Measurements from ENCODE around the gene PRX. TPM values are rescaled to one million over a fixed set of nuclear protein-coding genes. Genes with fewer than 3 reads are reported as not detected.

PRX gene, protein sequence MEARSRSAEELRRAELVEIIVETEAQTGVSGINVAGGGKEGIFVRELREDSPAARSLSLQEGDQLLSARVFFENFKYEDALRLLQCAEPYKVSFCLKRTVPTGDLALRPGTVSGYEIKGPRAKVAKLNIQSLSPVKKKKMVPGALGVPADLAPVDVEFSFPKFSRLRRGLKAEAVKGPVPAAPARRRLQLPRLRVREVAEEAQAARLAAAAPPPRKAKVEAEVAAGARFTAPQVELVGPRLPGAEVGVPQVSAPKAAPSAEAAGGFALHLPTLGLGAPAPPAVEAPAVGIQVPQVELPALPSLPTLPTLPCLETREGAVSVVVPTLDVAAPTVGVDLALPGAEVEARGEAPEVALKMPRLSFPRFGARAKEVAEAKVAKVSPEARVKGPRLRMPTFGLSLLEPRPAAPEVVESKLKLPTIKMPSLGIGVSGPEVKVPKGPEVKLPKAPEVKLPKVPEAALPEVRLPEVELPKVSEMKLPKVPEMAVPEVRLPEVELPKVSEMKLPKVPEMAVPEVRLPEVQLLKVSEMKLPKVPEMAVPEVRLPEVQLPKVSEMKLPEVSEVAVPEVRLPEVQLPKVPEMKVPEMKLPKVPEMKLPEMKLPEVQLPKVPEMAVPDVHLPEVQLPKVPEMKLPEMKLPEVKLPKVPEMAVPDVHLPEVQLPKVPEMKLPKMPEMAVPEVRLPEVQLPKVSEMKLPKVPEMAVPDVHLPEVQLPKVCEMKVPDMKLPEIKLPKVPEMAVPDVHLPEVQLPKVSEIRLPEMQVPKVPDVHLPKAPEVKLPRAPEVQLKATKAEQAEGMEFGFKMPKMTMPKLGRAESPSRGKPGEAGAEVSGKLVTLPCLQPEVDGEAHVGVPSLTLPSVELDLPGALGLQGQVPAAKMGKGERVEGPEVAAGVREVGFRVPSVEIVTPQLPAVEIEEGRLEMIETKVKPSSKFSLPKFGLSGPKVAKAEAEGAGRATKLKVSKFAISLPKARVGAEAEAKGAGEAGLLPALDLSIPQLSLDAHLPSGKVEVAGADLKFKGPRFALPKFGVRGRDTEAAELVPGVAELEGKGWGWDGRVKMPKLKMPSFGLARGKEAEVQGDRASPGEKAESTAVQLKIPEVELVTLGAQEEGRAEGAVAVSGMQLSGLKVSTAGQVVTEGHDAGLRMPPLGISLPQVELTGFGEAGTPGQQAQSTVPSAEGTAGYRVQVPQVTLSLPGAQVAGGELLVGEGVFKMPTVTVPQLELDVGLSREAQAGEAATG (N-terminal part only)
- total RNA-seq, result 0.81 and 1.1 TPM in 2 replicates

DNA sequence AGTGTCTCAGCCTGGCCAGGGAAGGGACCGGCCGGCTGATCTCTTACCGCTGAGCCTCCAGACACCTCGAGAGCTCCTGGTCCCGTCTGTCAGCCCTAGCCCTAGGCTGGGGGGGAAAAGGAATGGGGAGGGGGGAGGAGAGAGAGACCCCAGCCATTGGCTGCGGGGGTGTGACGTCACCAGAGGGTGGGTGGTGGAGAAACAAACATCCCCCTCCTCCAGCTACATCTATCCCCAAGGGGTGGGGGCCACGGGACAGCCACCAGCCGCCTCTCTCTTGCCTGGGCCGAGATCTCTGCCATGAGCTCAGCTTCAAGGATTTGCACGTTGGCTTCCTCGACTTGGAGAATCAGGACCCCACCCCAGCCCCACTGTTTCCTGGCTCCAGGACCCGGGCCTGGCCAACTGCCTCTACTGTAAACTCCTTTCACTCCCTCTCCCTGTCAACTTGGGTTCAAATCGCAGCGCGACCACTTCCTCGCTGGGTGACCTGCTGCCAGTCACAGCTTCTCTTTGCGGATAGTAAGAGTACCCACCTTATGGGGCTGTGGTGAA is at the start of gene PRX:
TSS of gene PRX (minus strand) at position 88 of the 555 bp plus-strand sequence. CDS start 5,446 bp downstream, outside the sequence.

GRCh38 chr19:40444000-40444824 is 31.0 kb upstream of the PRX start, which contains the start of gene SERTAD3:
TSS of gene SERTAD3 (minus strand) at chr19:40444335. CDS start at chr19:40442080, 2,255 bp downstream.

GRCh38 chr19:40425450-40426287 is 12.5 kb upstream of the PRX start, which contains the start of gene SERTAD1:
TSS of gene SERTAD1 (minus strand) at chr19:40425992. CDS start at chr19:40423546, 2,446 bp downstream.

DNA sequence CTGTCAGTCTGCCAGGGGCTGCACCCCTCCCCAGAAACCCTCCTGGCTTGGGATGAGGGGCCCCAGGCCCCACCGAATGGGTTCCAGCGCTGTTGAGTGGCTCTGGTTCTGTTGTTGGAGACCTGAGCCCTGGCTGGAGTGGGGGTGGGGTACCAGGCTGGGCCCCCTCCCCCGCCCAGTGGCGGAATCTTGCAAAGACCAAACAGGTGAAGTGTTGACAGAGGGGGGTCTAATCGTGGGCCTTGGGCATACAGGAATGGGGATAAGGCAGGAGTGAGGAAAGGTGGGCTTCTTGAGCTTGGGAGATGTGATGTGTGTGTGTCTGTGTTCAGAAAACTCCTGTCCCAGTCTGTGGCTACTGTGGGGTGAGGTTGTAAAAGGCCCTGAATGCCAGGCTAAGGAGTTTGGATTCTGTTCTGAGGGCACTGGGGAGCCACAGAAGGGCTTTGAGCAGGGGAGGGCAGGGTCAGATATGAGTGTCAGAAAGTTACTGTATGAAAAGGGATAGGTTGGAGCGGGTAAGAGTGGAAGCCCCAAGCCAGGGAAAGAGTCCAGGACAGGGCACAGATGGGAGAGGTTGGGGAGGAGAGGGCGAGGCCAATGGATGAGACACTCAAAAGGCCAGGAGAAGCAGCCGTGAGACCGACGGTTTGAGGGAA is 23.0 kb downstream of the PRX start, which contains the start of gene HIPK4:
TSS of gene HIPK4 (minus strand) at position 98 of the 659 bp plus-strand sequence. CDS start 279 bp downstream, outside the sequence.

DNA sequence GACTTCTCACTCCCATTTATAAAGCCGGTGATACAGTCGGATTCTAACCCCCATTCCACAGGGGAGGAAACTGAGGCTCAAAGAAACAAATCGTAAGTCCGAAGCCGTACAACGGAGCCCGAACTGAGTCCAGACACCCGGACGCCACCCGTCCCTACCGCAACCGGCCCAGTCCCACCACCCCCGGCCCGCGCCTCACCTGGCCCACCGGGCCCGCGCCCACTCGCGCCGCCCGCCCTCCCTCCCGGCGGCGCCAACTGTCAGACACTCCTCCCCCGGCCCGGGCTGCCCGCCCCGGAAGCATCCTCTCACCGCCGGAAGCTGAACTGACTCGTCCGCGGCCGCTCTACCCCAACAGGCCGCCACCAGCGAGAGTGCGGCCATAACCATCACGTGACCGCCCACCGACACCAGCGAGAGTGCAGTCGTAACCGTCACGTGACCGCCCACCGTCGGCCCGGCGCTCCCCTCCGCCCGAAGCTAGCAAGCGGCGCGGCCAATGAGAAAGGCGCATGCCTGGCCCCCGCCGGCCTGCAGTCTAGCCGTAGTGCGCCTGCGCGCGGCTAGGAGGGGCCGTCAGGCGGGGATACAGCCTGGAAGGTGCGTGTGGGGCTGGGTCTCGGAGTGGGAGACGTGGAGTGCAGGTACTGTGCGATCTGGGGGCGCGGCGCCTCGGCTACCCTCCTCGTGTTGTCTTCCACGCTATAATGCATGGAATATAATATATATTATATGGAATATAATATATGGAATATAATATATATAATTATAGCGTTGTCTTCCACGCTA is 64.9 kb downstream of the PRX start, which contains the start of the genes C19orf47 and PLD3:
TSS of gene C19orf47 (minus strand) at position 273 of the 789 bp plus-strand sequence. CDS start 6,540 bp downstream, outside the sequence.
TSS of gene PLD3 (plus strand) at position 571 of the 789 bp plus-strand sequence. CDS start 17,789 bp downstream, outside the sequence.

Other genes with a start within 250 kb of the PRX start
- 4.4 and 8.1 TPM in 2 replicates for gene MAP3K10, start 222.0 kb downstream of the PRX start, total RNA-seq
- not detected in 2 replicates for gene TTC9B, start 195.0 kb downstream of the PRX start, total RNA-seq
- gene CCNP, start 186.7 kb downstream of the PRX start, total RNA-seq, result 0.09 TPM in 1 of 2 replicates, not detected in the other
- 20.1 and 38.0 TPM in 2 replicates for gene AKT2, start 128.0 kb downstream of the PRX start, total RNA-seq
- gene C19orf47, start 65.0 kb downstream of the PRX start, total RNA-seq, result 4.3 and 4.4 TPM in 2 replicates
- gene PLD3, start 64.7 kb downstream of the PRX start, total RNA-seq, result 92.4 and 132 TPM in 2 replicates
- gene HIPK4, start 23.2 kb downstream of the PRX start, total RNA-seq, result under 0.01 and 0.09 TPM in 2 replicates
- 18.1 and 23.8 TPM in 2 replicates for gene SERTAD1, start 12.6 kb upstream of the PRX start, total RNA-seq
- gene SERTAD3, start 31.0 kb upstream of the PRX start, total RNA-seq, result 13.7 and 15.2 TPM in 2 replicates
- 56.2 and 67.8 TPM in 2 replicates for gene BLVRB, start 52.4 kb upstream of the PRX start, total RNA-seq
- gene SPTBN4, start 53.6 kb upstream of the PRX start, total RNA-seq, result 0.09 and 0.28 TPM in 2 replicates
- 23.8 and 25.1 TPM in 2 replicates for gene SHKBP1, start 163.5 kb upstream of the PRX start, total RNA-seq
- 10.4 and 15.4 TPM in 2 replicates for gene LTBP4, start 188.0 kb upstream of the PRX start, total RNA-seq